GM10266 (cell line): ENCODE results near the gene TBL2.
"Not testable (repeated sequence)": the region's sequence is repeated elsewhere in the genome, so short reads cannot be mapped to it uniquely, and the experiment has no call there.

ENCODE experiments used
- DNase-seq: peaks from one replicate; pipeline ENCODE4 v3.0.0; 2012; ENCODE audit errors: extremely low spot score
- TF ChIP-seq, protein P1 (sequence below): IDR thresholded peaks from 2 replicates; pipeline ENCODE4 v1.5.1; 2012; ENCODE audit warnings: mild to moderate bottlenecking, low read depth; ENCODE audit not compliant: control insufficient read depth, insufficient read depth; ENCODE audit errors: missing control alignments

TBL2 gene

GRCh38 chr7:73586911-73587310, 8.5 kb upstream of the TBL2 start:
- no peak for DNase-seq
- TF ChIP-seq, protein P1, sequence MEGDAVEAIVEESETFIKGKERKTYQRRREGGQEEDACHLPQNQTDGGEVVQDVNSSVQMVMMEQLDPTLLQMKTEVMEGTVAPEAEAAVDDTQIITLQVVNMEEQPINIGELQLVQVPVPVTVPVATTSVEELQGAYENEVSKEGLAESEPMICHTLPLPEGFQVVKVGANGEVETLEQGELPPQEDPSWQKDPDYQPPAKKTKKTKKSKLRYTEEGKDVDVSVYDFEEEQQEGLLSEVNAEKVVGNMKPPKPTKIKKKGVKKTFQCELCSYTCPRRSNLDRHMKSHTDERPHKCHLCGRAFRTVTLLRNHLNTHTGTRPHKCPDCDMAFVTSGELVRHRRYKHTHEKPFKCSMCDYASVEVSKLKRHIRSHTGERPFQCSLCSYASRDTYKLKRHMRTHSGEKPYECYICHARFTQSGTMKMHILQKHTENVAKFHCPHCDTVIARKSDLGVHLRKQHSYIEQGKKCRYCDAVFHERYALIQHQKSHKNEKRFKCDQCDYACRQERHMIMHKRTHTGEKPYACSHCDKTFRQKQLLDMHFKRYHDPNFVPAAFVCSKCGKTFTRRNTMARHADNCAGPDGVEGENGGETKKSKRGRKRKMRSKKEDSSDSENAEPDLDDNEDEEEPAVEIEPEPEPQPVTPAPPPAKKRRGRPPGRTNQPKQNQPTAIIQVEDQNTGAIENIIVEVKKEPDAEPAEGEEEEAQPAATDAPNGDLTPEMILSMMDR: no peak

DNA sequence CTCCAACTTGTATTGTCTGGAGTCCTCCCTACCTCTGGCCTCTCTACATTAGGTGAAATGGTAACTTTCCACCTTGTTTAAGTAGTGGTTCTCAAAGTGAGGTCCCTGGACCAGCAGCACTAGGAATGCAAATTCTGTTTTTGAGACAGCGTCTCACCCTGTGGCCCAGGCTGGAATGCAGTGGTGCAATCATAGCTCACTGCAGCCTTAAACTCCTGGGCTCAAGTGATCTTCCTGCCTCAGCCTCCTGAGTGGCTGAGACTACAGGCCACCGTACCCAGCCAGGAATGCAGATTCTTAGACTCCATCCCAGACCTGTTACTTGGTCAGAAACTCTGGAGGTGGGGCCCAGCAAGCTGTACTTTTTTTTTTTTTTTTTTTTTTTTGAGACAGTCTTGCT, 6.8 kb upstream of the TBL2 start:
- TF ChIP-seq, protein P1: no peak
- DNase-seq: no peak

DNA sequence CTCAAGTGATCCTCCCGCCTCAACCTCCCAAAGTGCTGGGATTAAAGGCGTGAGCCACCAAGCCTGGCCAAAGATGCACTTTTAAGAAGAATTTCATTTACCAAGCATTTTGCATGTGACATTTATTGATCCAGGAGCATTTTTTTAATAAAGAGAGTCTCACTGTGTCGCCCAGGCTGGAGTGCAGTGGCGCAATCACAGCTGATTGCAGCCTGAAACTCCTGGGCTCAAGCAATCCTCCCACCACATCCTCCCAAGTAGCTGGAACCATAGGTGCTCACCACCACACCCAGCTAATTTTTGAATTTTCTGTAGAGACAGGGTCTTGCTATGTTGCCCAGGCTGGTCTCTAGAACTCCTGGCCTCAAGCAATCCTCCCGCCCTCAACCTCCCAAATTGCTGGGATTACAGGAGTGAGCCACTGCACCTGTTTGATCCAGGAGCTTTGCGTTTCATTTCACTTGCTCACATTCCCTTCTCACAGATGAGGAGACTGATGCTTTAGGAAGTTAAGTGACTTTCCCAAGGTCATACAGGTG, 4.4 kb upstream of the TBL2 start:
- DNase-seq: no peak
- TF ChIP-seq, protein P1: no peak

- not testable (repeated sequence) for DNase-seq
Observed at GRCh38 chr7:73581006-73581405, 2.6 kb upstream of the TBL2 start.

DNA sequence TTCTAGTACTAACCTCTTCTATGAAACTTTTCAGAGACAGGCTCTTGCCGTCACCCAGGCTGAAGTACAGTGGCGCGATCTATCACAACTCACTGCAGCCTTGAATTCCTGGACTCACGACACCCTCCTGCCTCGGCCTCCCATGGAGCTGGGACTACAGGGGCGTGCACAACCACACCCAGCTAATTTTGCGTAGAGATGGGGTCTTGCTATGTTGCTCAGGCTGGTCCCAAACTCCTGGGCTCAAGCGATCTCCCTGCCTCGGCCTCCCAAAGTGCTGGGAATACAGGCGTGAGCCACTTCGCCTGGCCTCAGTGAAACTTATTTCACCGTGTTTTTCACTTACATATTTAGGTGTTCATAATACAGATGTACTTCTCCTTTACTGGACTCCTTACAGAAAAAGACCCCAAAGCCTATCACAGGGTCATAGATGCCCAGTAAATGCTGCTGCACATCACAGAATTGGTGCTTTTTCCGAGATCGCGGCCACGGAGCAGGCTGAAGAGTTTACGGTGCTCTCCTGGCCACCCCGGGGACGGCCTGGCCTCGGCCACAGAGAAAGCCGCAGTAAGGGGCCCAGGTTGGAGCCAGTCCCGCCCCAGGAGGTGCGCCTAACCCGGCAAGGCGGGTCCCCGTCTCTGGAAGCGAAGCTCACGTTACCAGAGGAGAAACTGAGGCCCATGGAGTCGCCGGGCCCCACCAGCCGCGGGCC, 595 bp downstream of the TBL2 start:
- no peak for DNase-seq
- TF ChIP-seq, protein P1: no peak

DNA sequence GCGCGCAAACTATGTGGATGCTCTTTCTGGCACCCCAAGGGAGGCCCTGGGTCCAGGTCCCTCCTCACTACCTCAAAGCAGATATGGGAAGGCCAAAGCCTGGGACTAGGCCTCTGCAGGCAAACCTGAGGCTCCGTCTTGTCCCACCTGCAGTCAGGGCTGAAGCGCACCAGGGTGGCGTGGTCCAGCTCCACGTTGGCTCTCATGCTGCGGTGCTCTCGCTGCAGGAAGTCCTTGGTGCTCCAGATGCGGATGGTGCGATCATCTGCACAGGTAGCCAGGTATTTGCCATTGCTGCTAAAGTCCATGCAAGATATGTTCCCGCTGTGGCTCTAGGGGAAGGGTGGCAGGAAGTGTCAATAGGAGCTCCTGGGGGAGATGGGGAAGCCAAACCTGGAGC, 4.6 kb downstream of the TBL2 start:
- TF ChIP-seq, protein P1: no peak
- DNase-seq: no peak

- no peak for DNase-seq
- TF ChIP-seq, protein P1: no peak
Observed at GRCh38 chr7:73573276-73573675, 5.1 kb downstream of the TBL2 start.
